ENCODE data around the gene RPS8. TPM values are rescaled to one million over a fixed set of nuclear protein-coding genes. Genes with fewer than 3 reads are reported as not detected.

RPS8 gene
- total RNA-seq, 2 experiments from 2014 or later, result 3,394 to 3,436 TPM

GRCh38 chr1:44805311-44806024 is 30.1 kb downstream of the RPS8 start:
- CTCF ChIA-PET, result interaction anchor here (1.2 to 6.5 kb wide), 2 partner anchors 14 kb away, joined by 3 to 57 read pairs; no protein-coding TSS in a partner anchor
- peak overlapping the region; percentile 73 for H3K4me3 Mint-ChIP-seq
- Histone ChIP-seq H3K4me1 (ENCODE audit: insufficient read depth, low read length) (peaks cover 91% of the 10 kb centered on the region), H3K27ac (ENCODE audit: low read depth in 1 of 2, low read length in 2 of 2) (peak overlapping the region; percentile 1 to 100), H3K36me3 (ENCODE audit: insufficient read depth, low read length) (peaks cover 50% of the 10 kb centered on the region), H3K27me3 (ENCODE audit: control insufficient read depth in 1 of 2, insufficient read depth in 2 of 2, low read length in 2 of 2) (no peaks in the 10 kb centered on the region), H3K4me3 (ENCODE audit: low read length) (no peak overlapping the region), H3K9me3 (ENCODE audit: control insufficient read depth in 1 of 2, insufficient read depth in 1 of 2, low read length in 2 of 2) (peaks cover 0 to 4% of the 10 kb centered on the region in 2 experiments)
- H3K27me3 Mint-ChIP-seq, result peaks cover 4% of the 10 kb centered on the region
- H3K27ac Mint-ChIP-seq, result peak overlapping the region; percentile 86
- DNase-seq (peak in 3 of 14 experiments; percentile 7 to 43 (median 34)), ATAC-seq (ENCODE audit: poor library complexity) (no peak)
- intact Hi-C loops (cut with DNase I, micrococcal nuclease), result loop anchor here (10.0 kb wide), 3 partner anchors 179 to 779 kb away; partner anchors contain the start of genes NASP (in 2 of the 2), EIF2B3 (in 1 of the 2), HECTD3 (in 1 of the 2) and UROD (in 1 of the 2)
- no peaks in the 10 kb centered on the region for H3K9me3 Mint-ChIP-seq
- peaks cover 72% of the 10 kb centered on the region for H3K4me1 Mint-ChIP-seq (ENCODE audit: low read depth)
- no peak for TF ChIP-seq CTCF (IDR thresholded peaks at IDR 0.05)
- POLR2A ChIA-PET, result interaction anchor here (0.7 to 16.3 kb wide), 4 partner anchors 7 to 74 kb away, joined by 4 to 599 read pairs (median 215); partner anchors contain the start of genes BTBD19 and RNU5D-1
- peaks cover 79% of the 10 kb centered on the region for H3K36me3 Mint-ChIP-seq (ENCODE audit: low read depth)

- peak overlapping the region; percentile 83 for H3K4me3 Mint-ChIP-seq
- peaks cover 4% of the 10 kb centered on the region for H3K27me3 Mint-ChIP-seq
- POLR2A ChIA-PET, result interaction anchor here (0.6 to 16.3 kb wide), 8 partner anchors 6 to 498 kb away, joined by 3 to 599 read pairs (median 20); partner anchors contain the start of genes BTBD19, HECTD3, RNU5D-1 and UROD
Observed at GRCh38 chr1:44806025-44806703, 30.8 kb downstream of the RPS8 start.

More at GRCh38 chr1:44806025-44806703, 30.8 kb downstream of the RPS8 start:
- CTCF ChIA-PET, result interaction anchor here (0.6 to 6.5 kb wide), 2 partner anchors 14 to 183 kb away, joined by 3 to 57 read pairs; no protein-coding TSS in a partner anchor
- Mint-ChIP-seq H3K4me1 (ENCODE audit: low read depth) (peaks cover 74% of the 10 kb centered on the region), H3K36me3 (ENCODE audit: low read depth) (peaks cover 72% of the 10 kb centered on the region), H3K27ac (peak overlapping the region; percentile 99), H3K9me3 (no peaks in the 10 kb centered on the region)
- Histone ChIP-seq H3K36me3 (ENCODE audit: insufficient read depth, low read length) (peaks cover 50% of the 10 kb centered on the region), H3K27me3 (ENCODE audit: control insufficient read depth in 1 of 2, insufficient read depth in 2 of 2, low read length in 2 of 2) (no peaks in the 10 kb centered on the region), H3K4me3 (ENCODE audit: low read length) (no peak overlapping the region), H3K27ac (ENCODE audit: low read depth in 1 of 2, low read length in 2 of 2) (peak overlapping the region; percentile 99 to 100), H3K9me3 (ENCODE audit: control insufficient read depth in 1 of 2, insufficient read depth in 1 of 2, low read length in 2 of 2) (peaks cover 0 to 4% of the 10 kb centered on the region in 2 experiments), H3K4me1 (ENCODE audit: insufficient read depth, low read length) (peaks cover 95% of the 10 kb centered on the region)
- TF ChIP-seq CTCF (IDR thresholded peaks at IDR 0.05), result no peak
- ATAC-seq (ENCODE audit: poor library complexity) (no peak), DNase-seq (peak in 6 of 14 experiments; percentile 18 to 63 (median 43))
- intact Hi-C loops (cut with DNase I, micrococcal nuclease), result loop anchor here (10.0 kb wide), 3 partner anchors 179 to 779 kb away; partner anchors contain the start of genes NASP (in 2 of the 2), EIF2B3 (in 1 of the 2), HECTD3 (in 1 of the 2) and UROD (in 1 of the 2)

Measured in CD4-positive, alpha-beta T cell (primary cell).